GM18951 (cell line): Measurements from ENCODE around the gene POLR2H.
"Not testable (repeated sequence)": the region's sequence is repeated elsewhere in the genome, so short reads cannot be mapped to it uniquely, and the experiment has no call there.

ENCODE experiments used
- POLR2A ChIP-seq: IDR thresholded peaks from 4 replicates; pipeline ENCODE4 v1.6.1; 2011; ENCODE audit warnings: mild to moderate bottlenecking; ENCODE audit not compliant: insufficient read length, insufficient read depth; ENCODE audit errors: extremely low read depth
- in situ Hi-C: fragments of 300-500 bp; cut with MboI; formaldehyde crosslinking; loops from one replicate; pipeline ENCODE4 v1.12.0; 2022; ENCODE audit warnings: low sequenced_read_pairs, mixed read lengths, inconsistent platforms; ENCODE audit not compliant: unreplicated experiment

POLR2H gene

DNA sequence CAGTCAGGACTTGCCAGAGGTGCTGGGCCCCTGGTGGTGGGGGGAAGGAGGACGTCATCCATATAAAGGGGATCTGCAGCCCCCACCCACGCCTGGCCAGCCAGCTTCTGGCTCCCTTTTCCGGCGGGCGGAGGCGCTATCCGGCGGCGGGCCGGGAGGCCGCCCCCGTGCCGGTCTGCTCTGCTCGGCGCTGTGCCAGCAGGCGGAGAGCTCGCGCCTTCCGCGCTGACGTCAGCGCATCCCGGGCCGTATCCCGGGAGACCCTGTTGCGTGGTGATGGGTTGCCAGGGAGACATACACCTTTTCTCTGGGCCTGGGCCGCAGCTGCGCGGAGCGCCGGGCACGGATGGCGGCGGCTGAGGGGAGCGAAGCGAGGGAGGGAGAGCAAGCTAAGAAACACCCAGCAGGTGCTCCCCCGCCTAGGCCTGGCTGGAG, 23.0 kb upstream of the POLR2H start:
- no peak for TF ChIP-seq POLR2A
- in situ Hi-C loops: no loop called here

DNA sequence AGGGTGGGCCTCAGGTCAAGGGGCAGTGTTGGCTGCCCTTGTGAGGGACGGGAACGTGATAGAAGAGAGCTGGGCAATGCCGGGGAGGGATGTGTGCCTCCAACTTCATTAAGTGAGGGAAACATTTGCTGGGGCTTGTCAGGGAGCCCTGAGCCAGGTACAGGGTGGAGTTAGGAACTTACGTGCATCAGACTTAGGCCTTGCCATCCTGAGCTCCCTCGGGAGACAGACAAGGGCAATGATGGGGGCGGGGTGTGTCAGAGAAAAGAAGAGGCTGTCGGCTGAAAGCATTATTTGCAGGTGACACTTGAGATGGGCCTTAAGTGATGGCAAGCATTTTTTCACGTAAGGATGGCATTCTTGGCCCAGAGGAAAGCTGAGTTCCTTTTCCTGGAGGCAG, 22.5 kb upstream of the POLR2H start:
- in situ Hi-C loops: no loop called here
- TF ChIP-seq POLR2A: no peak

DNA sequence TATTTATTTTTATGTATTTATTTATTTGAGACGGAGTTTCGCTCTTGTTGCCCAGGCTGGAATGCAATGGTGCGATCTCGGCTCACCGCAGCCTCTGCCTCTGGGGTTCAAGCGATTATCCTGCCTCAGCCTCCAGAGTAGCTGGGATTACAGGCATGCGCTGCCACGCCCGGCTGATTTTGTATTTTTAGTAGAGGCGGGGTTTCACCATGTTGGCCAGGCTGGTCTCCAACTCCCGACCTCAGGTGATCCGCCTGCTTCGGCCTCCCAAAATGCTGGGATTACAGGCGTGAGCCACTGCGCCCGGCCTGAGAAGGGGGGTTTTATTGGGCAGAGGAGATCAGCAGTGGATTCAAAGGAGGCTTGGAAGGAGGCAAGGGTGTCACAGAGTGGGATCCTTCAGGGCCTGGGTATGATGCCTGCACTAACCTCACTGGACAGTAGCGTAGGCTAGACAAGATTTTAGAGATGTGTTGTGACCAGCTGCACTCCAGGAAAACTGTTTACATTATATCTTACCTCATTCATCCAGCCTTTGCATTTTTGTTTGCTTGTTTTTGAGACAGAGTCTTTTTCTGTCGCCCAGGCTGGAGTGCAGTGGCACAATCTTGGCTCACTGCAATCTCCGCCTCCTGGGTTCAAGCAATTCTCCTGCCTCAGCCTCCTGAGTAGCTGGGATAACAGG, 21.9 kb upstream of the POLR2H start:
- in situ Hi-C loops: not testable (repeated sequence)

DNA sequence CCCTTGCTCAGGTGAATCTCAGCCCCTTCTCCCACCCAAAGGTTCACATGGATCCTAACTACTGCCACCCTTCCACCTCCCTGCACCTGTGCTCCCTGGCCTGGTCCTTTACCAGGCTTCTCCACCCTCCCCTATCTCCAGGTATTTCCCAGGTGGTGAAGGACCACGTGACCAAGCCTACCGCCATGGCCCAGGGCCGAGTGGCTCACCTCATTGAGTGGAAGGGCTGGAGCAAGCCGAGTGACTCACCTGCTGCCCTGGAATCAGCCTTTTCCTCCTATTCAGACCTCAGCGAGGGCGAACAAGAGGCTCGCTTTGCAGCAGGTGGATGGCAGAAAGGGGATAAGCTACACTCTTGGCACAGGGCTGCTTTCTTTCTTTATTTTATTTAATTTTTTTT, 19.6 kb upstream of the POLR2H start:
- no peak for TF ChIP-seq POLR2A
- in situ Hi-C loops: no loop called here

DNA sequence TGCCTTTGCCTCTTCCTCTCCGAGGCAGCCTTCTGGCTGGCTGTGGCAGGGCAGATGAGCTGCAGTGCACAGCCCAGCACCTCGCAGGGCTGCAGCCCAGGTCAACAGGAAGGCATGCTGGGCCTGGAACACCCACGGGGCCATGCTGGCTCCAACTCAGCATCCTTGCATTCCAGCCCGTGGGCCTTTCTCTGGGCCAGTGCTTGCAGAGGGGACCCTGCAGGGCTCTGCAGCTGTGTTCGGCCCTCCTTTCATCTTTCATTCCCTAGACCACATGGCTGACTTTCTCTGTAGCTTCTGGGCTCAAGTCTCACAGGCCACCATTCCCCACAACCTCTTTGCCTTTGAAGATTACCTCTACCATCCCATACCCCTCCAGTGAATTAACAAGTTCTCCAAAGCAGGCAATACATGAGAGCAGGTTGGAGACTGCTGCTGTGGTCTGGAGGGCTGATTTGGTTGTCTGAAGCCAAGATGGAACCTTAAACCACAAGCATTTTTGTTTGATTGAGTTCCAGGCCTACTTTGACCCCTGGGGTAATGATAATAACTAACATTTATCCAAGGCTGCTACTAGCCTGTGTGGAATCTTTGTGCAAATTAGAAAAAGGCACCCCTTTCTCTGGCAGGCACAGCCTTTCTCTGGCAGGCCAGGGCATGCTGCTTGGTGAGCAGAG, 18.2 kb upstream of the POLR2H start:
- TF ChIP-seq POLR2A: no peak
- in situ Hi-C loops: no loop called here

DNA sequence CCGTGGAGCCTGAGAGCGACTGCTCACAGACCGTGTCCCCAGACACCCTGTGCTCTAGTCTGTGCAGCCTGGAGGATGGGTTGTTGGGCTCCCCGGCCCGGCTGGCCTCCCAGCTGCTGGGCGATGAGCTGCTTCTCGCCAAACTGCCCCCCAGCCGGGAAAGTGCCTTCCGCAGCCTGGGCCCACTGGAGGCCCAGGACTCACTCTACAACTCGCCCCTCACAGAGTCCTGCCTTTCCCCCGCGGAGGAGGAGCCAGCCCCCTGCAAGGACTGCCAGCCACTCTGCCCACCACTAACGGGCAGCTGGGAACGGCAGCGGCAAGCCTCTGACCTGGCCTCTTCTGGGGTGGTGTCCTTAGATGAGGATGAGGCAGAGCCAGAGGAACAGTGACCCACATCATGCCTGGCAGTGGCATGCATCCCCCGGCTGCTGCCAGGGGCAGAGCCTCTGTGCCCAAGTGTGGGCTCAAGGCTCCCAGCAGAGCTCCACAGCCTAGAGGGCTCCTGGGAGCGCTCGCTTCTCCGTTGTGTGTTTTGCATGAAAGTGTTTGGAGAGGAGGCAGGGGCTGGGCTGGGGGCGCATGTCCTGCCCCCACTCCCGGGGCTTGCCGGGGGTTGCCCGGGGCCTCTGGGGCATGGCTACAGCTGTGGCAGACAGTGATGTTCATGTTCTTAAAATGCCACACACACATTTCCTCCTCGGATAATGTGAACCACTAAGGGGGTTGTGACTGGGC, 16.8 kb upstream of the POLR2H start:
- TF ChIP-seq POLR2A: no peak
- in situ Hi-C loops: no loop called here

DNA sequence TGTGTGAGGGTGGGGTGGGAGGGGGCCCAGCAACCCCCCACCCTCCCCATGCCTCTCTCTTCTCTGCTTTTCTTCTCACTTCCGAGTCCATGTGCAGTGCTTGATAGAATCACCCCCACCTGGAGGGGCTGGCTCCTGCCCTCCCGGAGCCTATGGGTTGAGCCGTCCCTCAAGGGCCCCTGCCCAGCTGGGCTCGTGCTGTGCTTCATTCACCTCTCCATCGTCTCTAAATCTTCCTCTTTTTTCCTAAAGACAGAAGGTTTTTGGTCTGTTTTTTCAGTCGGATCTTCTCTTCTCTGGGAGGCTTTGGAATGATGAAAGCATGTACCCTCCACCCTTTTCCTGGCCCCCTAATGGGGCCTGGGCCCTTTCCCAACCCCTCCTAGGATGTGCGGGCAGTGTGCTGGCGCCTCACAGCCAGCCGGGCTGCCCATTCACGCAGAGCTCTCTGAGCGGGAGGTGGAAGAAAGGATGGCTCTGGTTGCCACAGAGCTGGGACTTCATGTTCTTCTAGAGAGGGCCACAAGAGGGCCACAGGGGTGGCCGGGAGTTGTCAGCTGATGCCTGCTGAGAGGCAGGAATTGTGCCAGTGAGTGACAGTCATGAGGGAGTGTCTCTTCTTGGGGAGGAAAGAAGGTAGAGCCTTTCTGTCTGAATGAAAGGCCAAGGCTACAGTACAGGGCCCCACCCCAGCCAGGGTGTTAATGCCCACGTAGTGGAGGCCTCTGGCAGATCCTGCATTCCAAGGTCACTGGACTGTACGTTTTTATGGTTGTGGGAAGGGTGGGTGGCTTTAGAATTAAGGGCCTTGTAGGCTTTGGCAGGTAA, 16.0 kb upstream of the POLR2H start:
- no peak for TF ChIP-seq POLR2A
- in situ Hi-C loops: no loop called here

DNA sequence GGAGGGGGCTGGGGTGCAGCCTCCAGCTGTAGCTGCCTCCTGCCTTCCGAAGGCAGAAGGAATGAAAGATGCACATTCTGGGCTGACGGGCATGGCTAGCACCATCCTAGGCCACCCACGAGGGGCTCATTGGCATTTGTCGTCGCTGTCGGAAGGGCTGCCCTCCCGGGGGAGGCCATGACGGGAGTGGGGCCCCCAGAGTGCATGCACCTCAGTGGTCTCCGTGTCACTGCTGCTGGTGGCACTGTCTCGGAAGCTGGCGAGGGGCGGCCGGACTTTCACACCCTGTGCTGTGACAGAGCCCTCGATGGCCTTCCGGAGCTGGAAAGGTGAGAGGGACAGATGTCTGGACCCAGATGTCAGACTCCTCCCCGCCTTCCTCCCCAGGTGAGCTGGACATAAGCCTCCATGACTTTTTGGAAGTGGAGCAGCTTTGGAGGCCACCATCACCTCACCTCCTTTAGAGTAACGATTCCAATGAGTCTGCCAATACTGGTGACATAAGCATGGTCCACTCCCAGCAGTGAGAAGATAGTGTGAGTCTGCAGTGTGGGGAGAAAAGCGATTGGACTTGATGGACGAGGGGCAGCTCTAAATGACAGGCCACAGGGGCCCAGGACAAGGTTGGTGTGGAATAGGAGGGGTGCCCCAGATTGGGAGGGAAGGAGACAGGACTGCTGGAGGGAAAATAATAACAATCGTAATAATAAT, 14.9 kb upstream of the POLR2H start:
- TF ChIP-seq POLR2A: no peak
- in situ Hi-C loops: no loop called here

DNA sequence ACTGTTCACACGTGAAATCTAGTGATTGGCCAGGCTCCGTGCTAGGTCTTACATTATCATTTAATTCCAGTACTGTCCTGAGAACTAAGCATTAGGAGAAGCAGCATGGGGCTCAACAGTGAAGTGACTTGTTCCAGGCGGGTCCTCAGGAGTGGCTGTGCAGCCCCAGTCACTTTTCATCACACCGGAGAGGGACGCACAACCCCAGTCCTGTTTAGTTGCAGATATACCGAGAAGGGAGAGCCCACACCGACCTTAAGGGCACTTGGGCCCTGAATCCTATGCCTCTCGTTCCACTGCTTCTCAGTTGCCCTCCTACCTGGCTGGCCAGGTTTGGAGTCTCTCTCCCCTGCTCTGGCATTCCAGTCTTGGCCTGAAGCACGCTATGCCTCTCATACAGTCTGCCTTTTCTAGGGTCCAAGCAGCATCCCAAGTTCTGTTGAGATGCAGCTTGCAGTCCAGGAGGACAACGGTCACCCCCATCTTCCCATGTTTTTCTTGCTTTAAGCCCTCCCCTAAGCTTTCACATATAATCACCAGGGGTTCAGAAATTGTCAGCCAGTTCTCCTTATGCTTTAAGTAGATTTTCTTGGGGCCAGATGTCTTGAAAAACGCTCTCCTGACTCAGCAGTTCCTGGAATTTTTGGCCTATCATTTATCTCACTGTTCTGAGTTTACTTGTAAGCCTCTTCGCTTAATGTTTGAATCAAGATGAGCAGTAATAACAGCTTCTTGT, 14.0 kb upstream of the POLR2H start:
- no peak for TF ChIP-seq POLR2A
- in situ Hi-C loops: no loop called here

DNA sequence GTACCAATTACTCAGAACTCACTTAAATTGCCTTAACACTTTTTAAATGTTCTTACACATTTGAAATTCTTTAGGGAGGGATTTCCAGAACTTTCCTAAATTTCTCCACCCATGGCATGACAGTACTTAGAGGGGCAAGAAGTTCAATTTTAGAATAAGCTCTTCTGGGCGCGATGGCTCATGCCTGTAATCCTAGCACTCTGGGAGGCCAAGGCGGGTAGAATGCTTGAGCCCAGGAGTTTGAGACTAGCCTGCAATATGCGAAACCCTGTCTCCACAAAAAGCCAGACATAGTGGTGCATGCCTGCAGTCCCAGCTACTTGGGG, 13.5 kb upstream of the POLR2H start:
- in situ Hi-C loops: no loop called here
- TF ChIP-seq POLR2A: no peak

DNA sequence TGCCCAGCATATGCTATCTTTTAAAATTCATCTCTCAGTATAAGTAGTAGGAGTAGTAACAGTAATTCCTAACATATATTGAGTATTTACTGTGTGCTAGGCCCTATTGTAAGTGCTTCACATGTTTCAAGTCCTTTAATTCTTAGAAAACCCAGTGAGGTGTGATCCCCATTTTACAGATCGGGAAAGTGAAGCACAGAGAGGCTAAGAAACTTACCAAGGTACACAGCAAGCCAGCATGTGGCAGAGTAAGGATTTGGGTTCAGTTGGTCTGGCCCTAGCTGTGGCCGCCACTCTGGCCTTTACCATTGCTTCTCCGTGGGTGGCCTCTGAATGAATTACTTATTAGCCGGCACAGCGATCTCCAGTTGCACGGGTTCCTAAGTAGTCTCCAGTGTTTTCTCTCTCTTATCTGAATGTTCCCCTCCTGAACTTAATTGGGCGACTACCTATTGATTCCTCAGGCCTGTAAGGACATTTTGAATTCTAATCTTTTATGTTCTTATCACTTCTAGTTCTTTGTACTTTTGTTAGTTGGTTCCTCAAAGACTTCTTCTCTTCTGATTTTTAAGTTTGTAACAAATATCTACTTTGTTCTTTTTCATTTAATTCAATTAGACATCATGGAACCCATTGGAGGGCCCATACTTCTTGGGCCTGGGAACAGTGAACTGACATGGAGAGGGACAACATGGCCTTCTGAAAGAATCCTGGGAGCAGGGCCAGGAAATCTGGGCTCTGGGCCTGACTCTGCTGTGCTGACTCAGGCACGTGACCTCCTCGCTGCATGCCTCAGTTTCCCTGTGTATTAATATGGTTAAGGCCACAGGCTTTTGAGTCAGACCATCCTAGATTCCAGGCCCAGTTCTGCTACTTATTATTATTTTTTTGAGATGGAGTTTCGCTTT, 11.7 kb upstream of the POLR2H start:
- TF ChIP-seq POLR2A: no peak
- in situ Hi-C loops: loop anchor here (25.0 kb wide), 1 partner anchor 187 kb away; no protein-coding TSS in a partner anchor

DNA sequence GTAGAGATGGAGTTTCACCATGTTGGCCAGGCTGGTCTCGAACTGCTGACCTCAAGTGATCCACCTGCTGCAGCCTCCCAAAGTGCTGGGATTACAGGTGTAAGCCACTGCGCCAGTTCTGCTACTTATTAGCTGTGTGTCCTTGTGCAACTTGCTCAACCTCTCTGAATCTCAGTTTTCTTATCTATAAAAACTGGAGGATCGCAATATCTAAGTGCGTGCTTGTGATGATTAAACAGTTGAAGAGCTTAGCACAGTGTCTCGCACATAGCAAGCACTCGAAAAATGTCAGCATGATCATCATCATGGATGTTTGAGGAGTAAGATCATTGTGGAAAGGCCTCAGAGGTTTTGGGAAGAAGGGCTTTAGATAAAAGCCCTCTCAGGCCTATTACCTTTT, 10.9 kb upstream of the POLR2H start:
- no peak for TF ChIP-seq POLR2A
- in situ Hi-C loops: loop anchor here (25.0 kb wide), 1 partner anchor 187 kb away; no protein-coding TSS in a partner anchor
